HepG2 (cell line): ENCODE results near the gene SPARC. TPM values are rescaled to one million over a fixed set of nuclear protein-coding genes. Genes with fewer than 3 reads are reported as not detected.

Experiments
- ATRX ChIP-seq: sonication (generic); formaldehyde crosslinking; IDR thresholded peaks from 2 replicates; pipeline ENCODE4 v1.4.0; 2020; ENCODE audit warnings: missing genetic modification reagents, borderline replicate concordance
- HES4 ChIP-seq: sonication (generic); formaldehyde crosslinking; IDR thresholded peaks from 2 replicates; pipeline ENCODE4 v1.9.0; 2021; ENCODE audit warnings: mild to moderate bottlenecking, missing genetic modification reagents, borderline replicate concordance
- MTA1 ChIP-seq: sonication (generic); formaldehyde crosslinking; IDR thresholded peaks from 2 replicates; pipeline ENCODE4 v1.4.0; 2020; ENCODE audit warnings: missing genetic modification reagents, mild to moderate bottlenecking, borderline replicate concordance
- MTF2 ChIP-seq: sonication (generic); formaldehyde crosslinking; IDR thresholded peaks from 2 replicates; pipeline ENCODE4 v1.5.0; 2020; ENCODE audit warnings: missing genetic modification reagents, borderline replicate concordance
- NCOR1 ChIP-seq: fragments of 200-600 bp; sonication (generic); IDR thresholded peaks from 2 replicates; pipeline ENCODE4 v1.7.0; 2017; ENCODE audit warnings: antibody characterized with exemption, low read length, borderline replicate concordance
- NFE2 ChIP-seq: sonication (generic); formaldehyde crosslinking; IDR thresholded peaks from 2 replicates; pipeline ENCODE4 v1.4.0; 2020; ENCODE audit warnings: missing genetic modification reagents
- POGZ ChIP-seq: sonication (generic); formaldehyde crosslinking; IDR thresholded peaks from 2 replicates; pipeline ENCODE4 v1.4.0; 2020; ENCODE audit warnings: mild to moderate bottlenecking, missing genetic modification reagents
- SMAD3 ChIP-seq: sonication (generic); formaldehyde crosslinking; IDR thresholded peaks from 2 replicates; pipeline ENCODE4 v1.4.0; 2020; ENCODE audit warnings: missing genetic modification reagents
- TBL1XR1 ChIP-seq: fragments of 150-350 bp; IDR thresholded peaks from 2 replicates; pipeline ENCODE4 v1.6.1; 2014; ENCODE audit warnings: borderline replicate concordance, low read length; ENCODE audit not compliant: partially characterized antibody
- YEATS2 ChIP-seq: sonication (generic); formaldehyde crosslinking; IDR thresholded peaks from 2 replicates; pipeline ENCODE4 v1.4.0; 2020; ENCODE audit warnings: missing genetic modification reagents, borderline replicate concordance
- ZBTB7A ChIP-seq: sonication (generic); formaldehyde crosslinking; IDR thresholded peaks from 2 replicates; pipeline ENCODE4 v1.8.0; 2022; ENCODE audit warnings: mild to moderate bottlenecking, missing genetic modification reagents
- ZFP82 ChIP-seq: sonication (generic); formaldehyde crosslinking; IDR thresholded peaks from 2 replicates; pipeline ENCODE4 v1.5.1; 2020; ENCODE audit warnings: mild to moderate bottlenecking, missing genetic modification reagents, borderline replicate concordance
- ZNF333 ChIP-seq: sonication (generic); formaldehyde crosslinking; IDR thresholded peaks from 2 replicates; pipeline ENCODE4 v1.4.0; 2020; ENCODE audit warnings: mild to moderate bottlenecking, missing genetic modification reagents, borderline replicate concordance
- ZNF34 ChIP-seq: sonication (generic); formaldehyde crosslinking; IDR thresholded peaks from 2 replicates; pipeline ENCODE4 v1.4.0; 2020; ENCODE audit warnings: mild to moderate bottlenecking, missing genetic modification reagents, borderline replicate concordance
- ZNF878 ChIP-seq: sonication (generic); formaldehyde crosslinking; IDR thresholded peaks from 2 replicates; pipeline ENCODE4 v1.8.1; 2023; ENCODE audit warnings: mild to moderate bottlenecking, missing genetic modification reagents, moderate library complexity
- ZNF891 ChIP-seq: sonication (generic); formaldehyde crosslinking; IDR thresholded peaks from 2 replicates; pipeline ENCODE4 v1.5.0; 2020; ENCODE audit warnings: mild to moderate bottlenecking, missing genetic modification reagents
- polyA plus RNA-seq, 8 experiments: library from polyadenylated mRNA; depleted of rRNA in 3 of 8; stranded (reverse) in 7 of 8; unstranded in 1 of 8; fragments of >200 nt; fragmentation: Illumina TruSeq in 4 of 8; extraction: Trizol in 4 of 8; gene quantifications; 2 replicates each; pipeline versions ENCODE4 v1.2.1 to v1.2.3, GENCODE V29; 2011 to 2016; ENCODE audit warnings: low read depth in 4 of 8, missing spikeins in 1 of 8, mixed read lengths in 1 of 8; ENCODE audit not compliant: insufficient read depth in 1 of 8
- total RNA-seq, 5 experiments: library from RNA; depleted of rRNA; stranded (reverse); fragments of >200 nt; fragmentation: Illumina TruSeq; extraction: Trizol; gene quantifications; 2 replicates each; pipeline ENCODE4 v1.2.3, GENCODE V29; 2016; ENCODE audit warnings: low read depth in 1 of 5
- TF ChIP-seq, protein P1 (sequence below): sonication (generic); formaldehyde crosslinking; IDR thresholded peaks from 2 replicates; pipeline ENCODE4 v1.4.0; 2020; ENCODE audit warnings: mild to moderate bottlenecking, missing genetic modification reagents
- TF ChIP-seq, protein P2 (sequence below): sonication (generic); formaldehyde crosslinking; IDR thresholded peaks from 2 replicates; pipeline ENCODE4 v1.8.1; 2022; ENCODE audit warnings: mild to moderate bottlenecking, missing genetic modification reagents
- TF ChIP-seq, protein P3 (sequence below): IDR thresholded peaks from 2 replicates; pipeline ENCODE4 v1.6.1; 2016; ENCODE audit warnings: low read depth, control low read depth
- TF ChIP-seq, protein P4 (sequence below): IDR thresholded peaks from 2 replicates; pipeline ENCODE4 v1.6.1; 2012; ENCODE audit warnings: low read depth, low read length, improper control_type of control experiment
- TF ChIP-seq, protein P5 (sequence below): sonication (generic); formaldehyde crosslinking; IDR thresholded peaks from 2 replicates; pipeline ENCODE4 v1.4.0; 2020; ENCODE audit warnings: low read depth, mild to moderate bottlenecking, missing genetic modification reagents

Gene SPARC
- total and polyA plus RNA-seq, 2 of the 13 experiments (the other 11 are each of a cell fraction or from before 2014, with no cell fraction given) = 76.7 to 192 TPM

DNA sequence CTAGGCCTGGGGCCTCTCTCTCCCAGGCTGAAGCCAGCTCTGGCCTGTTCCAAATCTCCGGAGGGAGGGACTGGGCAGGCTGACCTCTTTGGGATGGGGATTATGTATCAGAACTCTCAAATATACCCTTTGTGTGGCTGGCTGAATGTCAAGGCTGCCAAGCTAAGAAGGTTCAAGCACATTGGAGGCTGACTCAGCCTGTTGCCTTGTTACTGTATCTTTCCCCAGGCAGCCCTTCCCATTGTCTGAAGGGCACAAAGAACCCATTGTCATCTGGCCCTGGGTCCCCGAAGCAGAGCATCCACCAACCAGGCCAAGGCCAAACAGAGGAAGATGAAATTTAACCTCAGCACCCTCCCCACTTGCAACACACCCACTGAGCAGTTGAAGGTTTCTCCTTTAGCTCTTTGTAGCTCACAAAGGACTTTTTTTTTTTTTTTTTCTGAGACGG is 7.3 kb upstream of the SPARC start (continued):
- TF ChIP-seq ATRX (CRISPR knock-in tag) = no peak
- TF ChIP-seq, protein P1, sequence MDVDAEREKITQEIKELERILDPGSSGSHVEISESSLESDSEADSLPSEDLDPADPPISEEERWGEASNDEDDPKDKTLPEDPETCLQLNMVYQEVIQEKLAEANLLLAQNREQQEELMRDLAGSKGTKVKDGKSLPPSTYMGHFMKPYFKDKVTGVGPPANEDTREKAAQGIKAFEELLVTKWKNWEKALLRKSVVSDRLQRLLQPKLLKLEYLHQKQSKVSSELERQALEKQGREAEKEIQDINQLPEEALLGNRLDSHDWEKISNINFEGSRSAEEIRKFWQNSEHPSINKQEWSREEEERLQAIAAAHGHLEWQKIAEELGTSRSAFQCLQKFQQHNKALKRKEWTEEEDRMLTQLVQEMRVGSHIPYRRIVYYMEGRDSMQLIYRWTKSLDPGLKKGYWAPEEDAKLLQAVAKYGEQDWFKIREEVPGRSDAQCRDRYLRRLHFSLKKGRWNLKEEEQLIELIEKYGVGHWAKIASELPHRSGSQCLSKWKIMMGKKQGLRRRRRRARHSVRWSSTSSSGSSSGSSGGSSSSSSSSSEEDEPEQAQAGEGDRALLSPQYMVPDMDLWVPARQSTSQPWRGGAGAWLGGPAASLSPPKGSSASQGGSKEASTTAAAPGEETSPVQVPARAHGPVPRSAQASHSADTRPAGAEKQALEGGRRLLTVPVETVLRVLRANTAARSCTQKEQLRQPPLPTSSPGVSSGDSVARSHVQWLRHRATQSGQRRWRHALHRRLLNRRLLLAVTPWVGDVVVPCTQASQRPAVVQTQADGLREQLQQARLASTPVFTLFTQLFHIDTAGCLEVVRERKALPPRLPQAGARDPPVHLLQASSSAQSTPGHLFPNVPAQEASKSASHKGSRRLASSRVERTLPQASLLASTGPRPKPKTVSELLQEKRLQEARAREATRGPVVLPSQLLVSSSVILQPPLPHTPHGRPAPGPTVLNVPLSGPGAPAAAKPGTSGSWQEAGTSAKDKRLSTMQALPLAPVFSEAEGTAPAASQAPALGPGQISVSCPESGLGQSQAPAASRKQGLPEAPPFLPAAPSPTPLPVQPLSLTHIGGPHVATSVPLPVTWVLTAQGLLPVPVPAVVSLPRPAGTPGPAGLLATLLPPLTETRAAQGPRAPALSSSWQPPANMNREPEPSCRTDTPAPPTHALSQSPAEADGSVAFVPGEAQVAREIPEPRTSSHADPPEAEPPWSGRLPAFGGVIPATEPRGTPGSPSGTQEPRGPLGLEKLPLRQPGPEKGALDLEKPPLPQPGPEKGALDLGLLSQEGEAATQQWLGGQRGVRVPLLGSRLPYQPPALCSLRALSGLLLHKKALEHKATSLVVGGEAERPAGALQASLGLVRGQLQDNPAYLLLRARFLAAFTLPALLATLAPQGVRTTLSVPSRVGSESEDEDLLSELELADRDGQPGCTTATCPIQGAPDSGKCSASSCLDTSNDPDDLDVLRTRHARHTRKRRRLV (CRISPR knock-in tag) = no peak
- TF ChIP-seq ZNF333 (CRISPR knock-in tag) = no peak
- no peak for TF ChIP-seq ZNF891 (CRISPR knock-in tag)
- no peak for TF ChIP-seq ZFP82 (CRISPR knock-in tag)
- TF ChIP-seq, protein P2, sequence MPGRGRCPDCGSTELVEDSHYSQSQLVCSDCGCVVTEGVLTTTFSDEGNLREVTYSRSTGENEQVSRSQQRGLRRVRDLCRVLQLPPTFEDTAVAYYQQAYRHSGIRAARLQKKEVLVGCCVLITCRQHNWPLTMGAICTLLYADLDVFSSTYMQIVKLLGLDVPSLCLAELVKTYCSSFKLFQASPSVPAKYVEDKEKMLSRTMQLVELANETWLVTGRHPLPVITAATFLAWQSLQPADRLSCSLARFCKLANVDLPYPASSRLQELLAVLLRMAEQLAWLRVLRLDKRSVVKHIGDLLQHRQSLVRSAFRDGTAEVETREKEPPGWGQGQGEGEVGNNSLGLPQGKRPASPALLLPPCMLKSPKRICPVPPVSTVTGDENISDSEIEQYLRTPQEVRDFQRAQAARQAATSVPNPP (CRISPR knock-in tag) = no peak
- no peak for TF ChIP-seq MTA1
- TF ChIP-seq POGZ (CRISPR knock-in tag) = peak; percentile 52; the same call in 1 of the 2 replicates
- TF ChIP-seq, protein P3, sequence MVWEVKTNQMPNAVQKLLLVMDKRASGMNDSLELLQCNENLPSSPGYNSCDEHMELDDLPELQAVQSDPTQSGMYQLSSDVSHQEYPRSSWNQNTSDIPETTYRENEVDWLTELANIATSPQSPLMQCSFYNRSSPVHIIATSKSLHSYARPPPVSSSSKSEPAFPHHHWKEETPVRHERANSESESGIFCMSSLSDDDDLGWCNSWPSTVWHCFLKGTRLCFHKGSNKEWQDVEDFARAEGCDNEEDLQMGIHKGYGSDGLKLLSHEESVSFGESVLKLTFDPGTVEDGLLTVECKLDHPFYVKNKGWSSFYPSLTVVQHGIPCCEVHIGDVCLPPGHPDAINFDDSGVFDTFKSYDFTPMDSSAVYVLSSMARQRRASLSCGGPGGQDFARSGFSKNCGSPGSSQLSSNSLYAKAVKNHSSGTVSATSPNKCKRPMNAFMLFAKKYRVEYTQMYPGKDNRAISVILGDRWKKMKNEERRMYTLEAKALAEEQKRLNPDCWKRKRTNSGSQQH (CRISPR knock-in tag) = no peak
- peak; percentile 58 for TF ChIP-seq TBL1XR1
- no peak for TF ChIP-seq ZNF878
- TF ChIP-seq YEATS2 (CRISPR knock-in tag) = peak; percentile 46; the same call in 1 of the 2 replicates
- TF ChIP-seq, protein P4, sequence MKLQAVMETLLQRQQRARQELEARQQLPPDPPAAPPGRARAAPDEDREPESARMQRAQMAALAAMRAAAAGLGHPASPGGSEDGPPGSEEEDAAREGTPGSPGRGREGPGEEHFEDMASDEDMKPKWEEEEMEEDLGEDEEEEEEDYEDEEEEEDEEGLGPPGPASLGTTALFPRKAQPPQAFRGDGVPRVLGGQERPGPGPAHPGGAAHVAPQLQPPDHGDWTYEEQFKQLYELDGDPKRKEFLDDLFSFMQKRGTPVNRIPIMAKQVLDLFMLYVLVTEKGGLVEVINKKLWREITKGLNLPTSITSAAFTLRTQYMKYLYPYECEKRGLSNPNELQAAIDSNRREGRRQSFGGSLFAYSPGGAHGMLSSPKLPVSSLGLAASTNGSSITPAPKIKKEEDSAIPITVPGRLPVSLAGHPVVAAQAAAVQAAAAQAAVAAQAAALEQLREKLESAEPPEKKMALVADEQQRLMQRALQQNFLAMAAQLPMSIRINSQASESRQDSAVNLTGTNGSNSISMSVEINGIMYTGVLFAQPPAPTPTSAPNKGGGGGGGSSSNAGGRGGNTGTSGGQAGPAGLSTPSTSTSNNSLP = no peak
- TF ChIP-seq SMAD3 = no peak
- no peak for TF ChIP-seq ZBTB7A (CRISPR knock-in tag)
- TF ChIP-seq HES4 (CRISPR knock-in tag) = no peak
- TF ChIP-seq NFE2 (CRISPR knock-in tag) = no peak
- TF ChIP-seq ZNF34 (CRISPR knock-in tag) = no peak
- peak; percentile 67; the same call in 1 of the 2 replicates for TF ChIP-seq NCOR1
- TF ChIP-seq MTF2 = no peak
- TF ChIP-seq, protein P5, sequence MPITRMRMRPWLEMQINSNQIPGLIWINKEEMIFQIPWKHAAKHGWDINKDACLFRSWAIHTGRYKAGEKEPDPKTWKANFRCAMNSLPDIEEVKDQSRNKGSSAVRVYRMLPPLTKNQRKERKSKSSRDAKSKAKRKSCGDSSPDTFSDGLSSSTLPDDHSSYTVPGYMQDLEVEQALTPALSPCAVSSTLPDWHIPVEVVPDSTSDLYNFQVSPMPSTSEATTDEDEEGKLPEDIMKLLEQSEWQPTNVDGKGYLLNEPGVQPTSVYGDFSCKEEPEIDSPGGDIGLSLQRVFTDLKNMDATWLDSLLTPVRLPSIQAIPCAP (CRISPR knock-in tag) = no peak
